Measurements from ENCODE around the gene COMMD1. TPM values are rescaled to one million over a fixed set of nuclear protein-coding genes. Genes with fewer than 3 reads are reported as not detected.
"Not testable (repeated sequence)": the region's sequence is repeated elsewhere in the genome, so short reads cannot be mapped to it uniquely, and the experiment has no call there.

Gene COMMD1
- total RNA-seq, 1 donor from 2014 or later = 43.0 TPM

DNA sequence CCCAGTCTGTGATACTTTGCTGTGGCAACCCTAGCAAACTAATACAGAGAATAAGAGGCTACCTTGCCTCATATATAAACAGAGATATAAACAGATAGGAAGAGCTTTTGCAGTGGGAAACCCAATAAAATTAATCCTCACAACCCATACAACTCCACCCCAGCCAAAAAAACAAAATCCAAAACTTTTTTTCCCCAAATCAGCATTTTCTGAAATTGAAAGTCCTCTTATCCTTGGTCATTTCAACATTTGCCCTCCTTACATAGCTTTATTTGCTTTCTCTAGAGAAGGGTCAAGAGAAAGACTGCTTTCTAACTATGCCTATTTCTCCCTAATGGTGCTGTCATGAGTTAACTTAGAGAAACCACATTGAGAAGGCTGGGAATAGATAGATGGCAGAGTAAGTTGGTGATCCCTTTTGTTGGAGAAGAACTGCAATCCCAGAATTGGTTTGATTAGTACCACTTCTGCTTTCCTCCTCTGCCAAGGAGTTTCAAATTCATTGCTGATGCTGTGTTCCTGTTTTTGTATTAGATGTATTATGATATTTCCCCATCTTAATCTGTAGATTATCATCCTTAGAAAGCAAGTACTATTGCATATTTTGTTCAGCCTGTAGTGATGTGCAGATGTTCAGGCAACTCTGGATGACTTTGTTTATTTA is 214.0 kb downstream of the COMMD1 start:
- Histone ChIP-seq H3K27ac (no peak overlapping the region), H3K27me3 (no peaks in the 10 kb centered on the region), H3K4me3 (no peak overlapping the region), H3K9me3 (no peaks in the 10 kb centered on the region), H3K4me1 (no peaks in the 10 kb centered on the region), H3K36me3 (no peaks in the 10 kb centered on the region)
- no peak for DNase-seq (ENCODE audit: extremely low spot score in 2 of 2)
- TF ChIP-seq, protein P1, sequence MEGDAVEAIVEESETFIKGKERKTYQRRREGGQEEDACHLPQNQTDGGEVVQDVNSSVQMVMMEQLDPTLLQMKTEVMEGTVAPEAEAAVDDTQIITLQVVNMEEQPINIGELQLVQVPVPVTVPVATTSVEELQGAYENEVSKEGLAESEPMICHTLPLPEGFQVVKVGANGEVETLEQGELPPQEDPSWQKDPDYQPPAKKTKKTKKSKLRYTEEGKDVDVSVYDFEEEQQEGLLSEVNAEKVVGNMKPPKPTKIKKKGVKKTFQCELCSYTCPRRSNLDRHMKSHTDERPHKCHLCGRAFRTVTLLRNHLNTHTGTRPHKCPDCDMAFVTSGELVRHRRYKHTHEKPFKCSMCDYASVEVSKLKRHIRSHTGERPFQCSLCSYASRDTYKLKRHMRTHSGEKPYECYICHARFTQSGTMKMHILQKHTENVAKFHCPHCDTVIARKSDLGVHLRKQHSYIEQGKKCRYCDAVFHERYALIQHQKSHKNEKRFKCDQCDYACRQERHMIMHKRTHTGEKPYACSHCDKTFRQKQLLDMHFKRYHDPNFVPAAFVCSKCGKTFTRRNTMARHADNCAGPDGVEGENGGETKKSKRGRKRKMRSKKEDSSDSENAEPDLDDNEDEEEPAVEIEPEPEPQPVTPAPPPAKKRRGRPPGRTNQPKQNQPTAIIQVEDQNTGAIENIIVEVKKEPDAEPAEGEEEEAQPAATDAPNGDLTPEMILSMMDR (IDR thresholded peaks at IDR 0.05) = no peak
- TF ChIP-seq POLR2A (IDR thresholded peaks at IDR 0.05) = no peak
- no peak for TF ChIP-seq POLR2AphosphoS5 (IDR thresholded peaks at IDR 0.05; ENCODE audit: insufficient read depth in 1 of 2, low read depth in 1 of 2)
- intact Hi-C loops (cut with DNase I) = no loop called here

DNA sequence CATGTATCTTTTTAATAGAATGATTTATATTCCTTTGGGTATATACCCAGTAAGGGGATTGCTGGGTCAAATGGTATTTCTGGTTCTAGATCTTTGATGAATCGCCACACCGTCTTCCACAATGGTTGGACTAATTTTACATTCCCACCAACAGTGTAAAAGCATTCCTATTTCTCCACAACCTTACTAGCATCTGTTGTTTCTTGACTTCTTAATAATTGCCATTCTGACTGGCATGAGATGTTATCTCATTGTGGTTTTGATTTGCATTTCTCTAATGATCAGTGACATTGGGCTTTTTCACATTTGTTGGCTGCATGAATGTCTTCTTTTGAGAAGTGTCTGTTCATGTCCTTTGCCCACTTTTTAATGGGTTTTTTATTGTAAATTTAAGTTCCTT is 220.8 kb downstream of the COMMD1 start:
- H3K4me3 ChIP-seq; H3K4me1 ChIP-seq; H3K9me3 ChIP-seq; H3K27me3 ChIP-seq; H3K36me3 ChIP-seq; intact Hi-C loops (cut with DNase I); H3K27ac ChIP-seq; DNase-seq (ENCODE audit: extremely low spot score in 2 of 2): not testable (repeated sequence)

DNA sequence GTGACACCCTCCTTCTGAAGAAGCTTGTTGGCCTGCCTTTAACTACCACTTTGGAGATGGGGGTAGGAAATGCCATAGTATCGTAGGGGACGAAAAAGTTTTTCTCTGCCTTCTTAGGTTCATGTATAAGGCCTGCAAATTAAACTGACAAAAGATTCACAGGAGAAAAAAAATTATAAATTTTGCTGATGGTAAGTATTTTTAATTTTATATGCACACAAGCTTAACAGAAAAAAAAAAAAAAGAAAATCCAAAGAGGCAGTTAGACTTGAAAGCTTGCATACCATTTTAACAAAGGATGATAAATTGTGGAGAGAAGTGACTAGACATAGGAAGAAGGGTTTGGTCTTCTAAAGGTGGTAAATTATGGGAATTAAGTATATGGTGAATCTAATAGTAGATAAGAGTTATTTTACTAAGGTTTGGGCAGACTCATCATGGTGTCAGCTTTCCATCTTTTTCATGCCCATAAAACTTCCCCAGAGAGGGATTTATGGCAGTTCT is 227.9 kb downstream of the COMMD1 start:
- Histone ChIP-seq H3K27ac (no peak overlapping the region), H3K4me1 (no peaks in the 10 kb centered on the region), H3K9me3 (no peaks in the 10 kb centered on the region), H3K27me3 (no peaks in the 10 kb centered on the region), H3K36me3 (peaks cover 0 to 5% of the 10 kb centered on the region in 2 donors), H3K4me3 (no peak overlapping the region)
- TF ChIP-seq, protein P1 (IDR thresholded peaks at IDR 0.05) = no peak
- TF ChIP-seq POLR2A (IDR thresholded peaks at IDR 0.05) (no peak), POLR2AphosphoS5 (IDR thresholded peaks at IDR 0.05; ENCODE audit: insufficient read depth in 1 of 2, low read depth in 1 of 2) (no peak)
- intact Hi-C loops (cut with DNase I) = no loop called here
- no peak for DNase-seq (ENCODE audit: extremely low spot score in 2 of 2)

DNA sequence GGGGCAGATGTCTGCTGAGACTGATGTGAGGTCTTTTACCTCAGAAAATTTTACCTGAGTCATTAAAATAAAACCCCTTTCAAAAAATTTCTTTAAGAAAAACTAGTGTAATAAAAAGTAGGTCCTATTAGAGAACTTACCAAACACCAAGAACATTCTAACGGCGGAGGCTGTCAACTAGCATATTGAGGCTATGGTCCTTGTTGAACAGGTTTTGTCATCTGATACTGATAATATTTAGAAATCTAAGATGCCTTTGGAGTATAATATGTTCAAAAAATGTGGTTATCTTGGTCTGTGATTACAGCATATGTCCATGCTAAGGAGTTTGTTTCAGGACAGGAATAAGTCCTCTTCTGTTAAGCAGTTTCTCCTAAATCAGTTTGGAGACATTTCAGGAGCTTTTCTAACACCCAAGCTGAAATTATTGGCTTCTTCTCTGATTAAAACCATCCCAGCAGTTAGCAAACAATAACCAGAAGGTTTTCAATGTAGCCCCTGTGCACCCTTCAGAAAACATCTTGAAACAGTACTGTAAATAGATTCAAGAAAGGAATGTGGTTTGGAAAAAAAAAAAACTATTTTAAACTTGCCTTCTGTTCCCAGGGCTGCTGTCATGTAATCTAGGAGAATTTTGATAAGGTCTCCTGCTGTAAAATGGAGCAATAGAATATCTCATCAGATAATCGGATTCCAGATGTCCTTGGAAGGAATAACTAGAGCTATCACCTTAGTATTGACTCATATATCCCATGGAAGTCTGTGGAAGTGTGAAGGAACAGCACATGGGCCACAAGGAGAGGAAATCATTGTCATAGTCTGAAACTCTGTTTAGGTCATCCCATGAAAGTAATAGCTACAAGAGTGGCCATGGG is 231.7 kb downstream of the COMMD1 start:
- intact Hi-C loops (cut with DNase I) = no loop called here

DNA sequence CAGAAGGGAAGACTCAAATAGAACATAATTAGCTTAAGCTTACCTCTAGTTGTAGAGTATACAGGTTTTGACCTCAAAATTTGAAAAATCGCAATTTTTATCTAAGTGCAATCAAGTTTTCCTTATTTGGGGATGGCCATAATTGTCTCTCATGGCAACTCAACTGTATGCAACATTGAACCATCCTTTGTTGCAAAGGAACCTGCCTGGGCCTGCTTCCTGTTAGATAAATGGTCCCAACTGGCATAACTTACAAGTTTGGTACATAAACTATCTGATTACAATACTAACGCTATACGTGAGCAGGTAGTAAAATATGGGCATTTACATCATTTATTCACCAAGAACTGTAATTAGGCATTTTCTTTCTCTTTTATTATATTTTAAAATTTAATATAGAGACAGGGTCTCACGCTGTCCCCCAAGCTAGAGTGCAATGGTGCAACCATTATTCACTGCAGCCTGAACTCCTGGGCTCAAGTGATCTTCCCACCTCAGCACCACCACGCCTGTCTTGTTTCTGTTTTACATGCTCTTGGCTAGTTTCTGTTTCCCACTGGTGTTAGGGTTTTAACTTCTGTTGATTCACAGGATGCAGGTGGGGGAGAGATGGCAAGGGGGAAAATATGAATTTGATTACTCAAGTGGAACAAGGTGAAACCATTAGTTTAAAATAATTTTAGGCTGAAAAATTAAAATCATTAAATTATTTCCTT is 235.1 kb downstream of the COMMD1 start:
- DNase-seq (ENCODE audit: extremely low spot score in 2 of 2) = no peak
- TF ChIP-seq POLR2AphosphoS5 (IDR thresholded peaks at IDR 0.05; ENCODE audit: insufficient read depth in 1 of 2, low read depth in 1 of 2) (no peak), POLR2A (IDR thresholded peaks at IDR 0.05) (no peak)
- TF ChIP-seq, protein P1 (IDR thresholded peaks at IDR 0.05) = no peak
- Histone ChIP-seq H3K27ac (no peak overlapping the region), H3K36me3 (peaks cover 0 to 5% of the 10 kb centered on the region in 2 donors), H3K9me3 (no peaks in the 10 kb centered on the region), H3K4me1 (no peaks in the 10 kb centered on the region), H3K4me3 (no peak overlapping the region), H3K27me3 (no peaks in the 10 kb centered on the region)
- intact Hi-C loops (cut with DNase I) = no loop called here

More for the DNA sequence above, 231.7 kb downstream of the COMMD1 start:
- DNase-seq (ENCODE audit: extremely low spot score in 2 of 2) = no peak
- H3K27me3 ChIP-seq = no peaks in the 10 kb centered on the region
- no peaks in the 10 kb centered on the region for H3K4me1 ChIP-seq
- no peak overlapping the region for H3K4me3 ChIP-seq
- TF ChIP-seq, protein P1 (IDR thresholded peaks at IDR 0.05) = no peak
- TF ChIP-seq POLR2A (IDR thresholded peaks at IDR 0.05) (no peak), POLR2AphosphoS5 (IDR thresholded peaks at IDR 0.05; ENCODE audit: insufficient read depth in 1 of 2, low read depth in 1 of 2) (no peak)
- no peak overlapping the region for H3K27ac ChIP-seq
- peaks cover 0 to 5% of the 10 kb centered on the region in 2 donors for H3K36me3 ChIP-seq
- H3K9me3 ChIP-seq = no peaks in the 10 kb centered on the region

Measured in vagina (tissue), 2 donors.